ENCODE results near the gene DPH5. TPM values are rescaled to one million over a fixed set of nuclear protein-coding genes. Genes with fewer than 3 reads are reported as not detected.
A peak's percentile ranks its signal among the peaks of the same experiment; 100 is the strongest.

The DPH5 gene
- 23.7 and 27.1 TPM in 2 replicates for polyA plus RNA-seq (2013)

GRCh38 chr1:101025657-101026429 lies at the start of gene DPH5:
Gene DPH5 (minus strand): TSS chr1:101025784. CDS start chr1:101025443, 341 bp downstream.
- H3K79me2 ChIP-seq (ENCODE audit: control insufficient read depth, insufficient read depth, low read length, poor library complexity): peaks cover 5% of the 10 kb centered on the region
- H2AK5ac ChIP-seq (ENCODE audit: low read length): peak within 1 kb of the TSS; percentile 73
- peak within 1 kb of the TSS; percentile 67 for H2BK120ac ChIP-seq (ENCODE audit: insufficient read depth, low read length, poor library complexity)
- H3K23ac ChIP-seq (ENCODE audit: low read length): no peak within 1 kb of the TSS
- H2AFZ ChIP-seq (ENCODE audit: insufficient read depth, low read length, poor library complexity): peak within 1 kb of the TSS; percentile 42
- H3K36me3 ChIP-seq (ENCODE audit: control insufficient read depth in 1 of 2, insufficient read depth in 2 of 2, low read length in 2 of 2): peaks cover 0 to 1% of the 10 kb centered on the region in 2 experiments
- H3K4me3 ChIP-seq (ENCODE audit: low read depth, low read length): peak within 1 kb of the TSS; percentile 72
- no peaks in the 10 kb centered on the region for H3K27me3 ChIP-seq (ENCODE audit: insufficient read depth, low read length)
- no peaks in the 10 kb centered on the region for H3K9me3 ChIP-seq (ENCODE audit: insufficient read depth, low read depth, low read length)
- H3K14ac ChIP-seq (ENCODE audit: low read length): peak within 1 kb of the TSS; percentile 82
- H4K91ac ChIP-seq (ENCODE audit: low read depth, low read length): peak within 1 kb of the TSS; percentile 60
- H3K9ac ChIP-seq (ENCODE audit: low read length): peak within 1 kb of the TSS; percentile 63
- H3K18ac ChIP-seq (ENCODE audit: low read length): peak within 1 kb of the TSS; percentile 45
- H2BK12ac ChIP-seq (ENCODE audit: low read length): no peak within 1 kb of the TSS
- peak within 1 kb of the TSS; percentile 25 for H3K27ac ChIP-seq (ENCODE audit: low read depth, low read length)
- H4K12ac ChIP-seq (ENCODE audit: low read depth, low read length): peak within 1 kb of the TSS; percentile 77
- peak within 1 kb of the TSS; percentile 68 for H3K4me2 ChIP-seq (ENCODE audit: low read length)
- WGBS (ENCODE audit: extremely low coverage, insufficient coverage, insufficient read length): no CpG with 5 or more reads among the region's 37 CpGs
- H3K4me1 ChIP-seq (ENCODE audit: control insufficient read depth in 1 of 2, insufficient read depth in 2 of 2, low read length in 2 of 2): no peaks in the 10 kb centered on the region
- H3K79me1 ChIP-seq (ENCODE audit: low read length): peaks cover 6% of the 10 kb centered on the region
- peak within 1 kb of the TSS; percentile 87 for H3K4ac ChIP-seq (ENCODE audit: low read depth, low read length)
- peak; percentile 88 to 92 for DNase-seq
- H2BK5ac ChIP-seq (ENCODE audit: low read depth, low read length, poor library complexity): peak within 1 kb of the TSS; percentile 71
- H4K8ac ChIP-seq (ENCODE audit: low read depth, low read length): peak within 1 kb of the TSS; percentile 95

- WGBS (ENCODE audit: extremely low coverage, insufficient coverage, insufficient read length): no CpG with 5 or more reads among the region's 2 CpGs
- Histone ChIP-seq H3K9me3 (ENCODE audit: insufficient read depth, low read depth, low read length) (no peaks in the 10 kb centered on the region), H3K4ac (ENCODE audit: low read depth, low read length) (no peak overlapping the region), H3K4me3 (ENCODE audit: low read depth, low read length) (no peak overlapping the region), H3K18ac (ENCODE audit: low read length) (no peak overlapping the region), H3K79me2 (ENCODE audit: control insufficient read depth, insufficient read depth, low read length, poor library complexity) (no peaks in the 10 kb centered on the region), H3K14ac (ENCODE audit: low read length) (no peak overlapping the region), H3K4me2 (ENCODE audit: low read length) (no peak overlapping the region), H3K27me3 (ENCODE audit: insufficient read depth, low read length) (no peaks in the 10 kb centered on the region), H4K91ac (ENCODE audit: low read depth, low read length) (no peak overlapping the region), H3K9ac (ENCODE audit: low read length) (no peak overlapping the region), H4K8ac (ENCODE audit: low read depth, low read length) (no peak overlapping the region), H2AFZ (ENCODE audit: insufficient read depth, low read length, poor library complexity) (no peak overlapping the region), H3K36me3 (ENCODE audit: control insufficient read depth in 1 of 2, insufficient read depth in 2 of 2, low read length in 2 of 2) (no peaks in the 10 kb centered on the region), H4K12ac (ENCODE audit: low read depth, low read length) (no peak overlapping the region), H3K23ac (ENCODE audit: low read length) (no peak overlapping the region), H2AK5ac (ENCODE audit: low read length) (no peak overlapping the region), H3K27ac (ENCODE audit: low read depth, low read length) (no peak overlapping the region), H2BK12ac (ENCODE audit: low read length) (no peak overlapping the region), H3K79me1 (ENCODE audit: low read length) (no peaks in the 10 kb centered on the region), H2BK5ac (ENCODE audit: low read depth, low read length, poor library complexity) (no peak overlapping the region), H3K4me1 (ENCODE audit: control insufficient read depth in 1 of 2, insufficient read depth in 2 of 2, low read length in 2 of 2) (no peaks in the 10 kb centered on the region), H2BK120ac (ENCODE audit: insufficient read depth, low read length, poor library complexity) (no peak overlapping the region)
- no peak for DNase-seq
These were observed 48.3 kb upstream of the DPH5 start for GRCh38 chr1:101073836-101074235.

GRCh38 chr1:101071470-101071891 lies 45.9 kb upstream of the DPH5 start:
- H4K8ac ChIP-seq (ENCODE audit: low read depth, low read length): no peak overlapping the region
- H2BK12ac ChIP-seq (ENCODE audit: low read length): no peak overlapping the region
- H3K4ac ChIP-seq (ENCODE audit: low read depth, low read length): no peak overlapping the region
- no peak overlapping the region for H3K4me3 ChIP-seq (ENCODE audit: low read depth, low read length)
- no peaks in the 10 kb centered on the region for H3K27me3 ChIP-seq (ENCODE audit: insufficient read depth, low read length)
- no peaks in the 10 kb centered on the region for H3K36me3 ChIP-seq (ENCODE audit: control insufficient read depth in 1 of 2, insufficient read depth in 2 of 2, low read length in 2 of 2)
- H2BK5ac ChIP-seq (ENCODE audit: low read depth, low read length, poor library complexity): no peak overlapping the region
- no peak overlapping the region for H3K23ac ChIP-seq (ENCODE audit: low read length)
- no peak for DNase-seq
- no peak overlapping the region for H3K9ac ChIP-seq (ENCODE audit: low read length)
- H3K4me2 ChIP-seq (ENCODE audit: low read length): no peak overlapping the region
- H2AFZ ChIP-seq (ENCODE audit: insufficient read depth, low read length, poor library complexity): no peak overlapping the region
- H3K18ac ChIP-seq (ENCODE audit: low read length): no peak overlapping the region
- no peak overlapping the region for H4K12ac ChIP-seq (ENCODE audit: low read depth, low read length)
- no peak overlapping the region for H3K27ac ChIP-seq (ENCODE audit: low read depth, low read length)
- no CpG with 5 or more reads among the region's 1 CpG for WGBS (ENCODE audit: extremely low coverage, insufficient coverage, insufficient read length)
- H4K91ac ChIP-seq (ENCODE audit: low read depth, low read length): no peak overlapping the region
- H2AK5ac ChIP-seq (ENCODE audit: low read length): no peak overlapping the region
- H3K4me1 ChIP-seq (ENCODE audit: control insufficient read depth in 1 of 2, insufficient read depth in 2 of 2, low read length in 2 of 2): no peaks in the 10 kb centered on the region
- H3K14ac ChIP-seq (ENCODE audit: low read length): no peak overlapping the region
- no peaks in the 10 kb centered on the region for H3K9me3 ChIP-seq (ENCODE audit: insufficient read depth, low read depth, low read length)
- no peak overlapping the region for H2BK120ac ChIP-seq (ENCODE audit: insufficient read depth, low read length, poor library complexity)
- H3K79me2 ChIP-seq (ENCODE audit: control insufficient read depth, insufficient read depth, low read length, poor library complexity): no peaks in the 10 kb centered on the region
- H3K79me1 ChIP-seq (ENCODE audit: low read length): no peaks in the 10 kb centered on the region

- no peak for DNase-seq
- H2BK12ac ChIP-seq (ENCODE audit: low read length): no peak overlapping the region
- no peak overlapping the region for H2AK5ac ChIP-seq (ENCODE audit: low read length)
- H3K4me3 ChIP-seq (ENCODE audit: low read depth, low read length): no peak overlapping the region
- H2AFZ ChIP-seq (ENCODE audit: insufficient read depth, low read length, poor library complexity): no peak overlapping the region
- H3K4ac ChIP-seq (ENCODE audit: low read depth, low read length): no peak overlapping the region
- H3K79me1 ChIP-seq (ENCODE audit: low read length): no peaks in the 10 kb centered on the region
- no peak overlapping the region for H4K8ac ChIP-seq (ENCODE audit: low read depth, low read length)
- H3K9ac ChIP-seq (ENCODE audit: low read length): no peak overlapping the region
- H3K14ac ChIP-seq (ENCODE audit: low read length): no peak overlapping the region
- no CpG with 5 or more reads among the region's 4 CpGs for WGBS (ENCODE audit: extremely low coverage, insufficient coverage, insufficient read length)
- no peak overlapping the region for H4K91ac ChIP-seq (ENCODE audit: low read depth, low read length)
- no peak overlapping the region for H3K27ac ChIP-seq (ENCODE audit: low read depth, low read length)
- no peaks in the 10 kb centered on the region for H3K36me3 ChIP-seq (ENCODE audit: control insufficient read depth in 1 of 2, insufficient read depth in 2 of 2, low read length in 2 of 2)
- no peak overlapping the region for H3K18ac ChIP-seq (ENCODE audit: low read length)
- no peak overlapping the region for H3K4me2 ChIP-seq (ENCODE audit: low read length)
- H3K4me1 ChIP-seq (ENCODE audit: control insufficient read depth in 1 of 2, insufficient read depth in 2 of 2, low read length in 2 of 2): no peaks in the 10 kb centered on the region
- H4K12ac ChIP-seq (ENCODE audit: low read depth, low read length): no peak overlapping the region
- no peak overlapping the region for H3K23ac ChIP-seq (ENCODE audit: low read length)
- H2BK5ac ChIP-seq (ENCODE audit: low read depth, low read length, poor library complexity): no peak overlapping the region
- no peaks in the 10 kb centered on the region for H3K27me3 ChIP-seq (ENCODE audit: insufficient read depth, low read length)
- H2BK120ac ChIP-seq (ENCODE audit: insufficient read depth, low read length, poor library complexity): no peak overlapping the region
- H3K9me3 ChIP-seq (ENCODE audit: insufficient read depth, low read depth, low read length): no peaks in the 10 kb centered on the region
- H3K79me2 ChIP-seq (ENCODE audit: control insufficient read depth, insufficient read depth, low read length, poor library complexity): no peaks in the 10 kb centered on the region
These were observed 43.6 kb upstream of the DPH5 start for GRCh38 chr1:101069158-101069557.
